Uterus (tissue), 2 donors: Measurements from ENCODE around the gene BRAT1.

Experiments used
- POLR2A ChIP-seq, 2 donors: fragments of 450-650 bp; IDR thresholded peaks; one replicate each; pipeline ENCODE4 v1.6.1; 2016; ENCODE audit warnings: antibody characterized with exemption in 2 of 2, mild to moderate bottlenecking in 1 of 2, moderate library complexity in 1 of 2
- TF ChIP-seq, protein P1 (sequence below), 4 experiments: fragments of 200-600 bp in 2 of 4; fragments of 450-650 bp in 2 of 4; sonication (generic) in 2 of 4; IDR thresholded peaks; one replicate each; pipeline ENCODE4 v1.5.1; 2016 to 2019; ENCODE audit warnings: antibody characterized with exemption in 4 of 4, mild to moderate bottlenecking in 2 of 4, moderate library complexity in 1 of 4

DNA sequence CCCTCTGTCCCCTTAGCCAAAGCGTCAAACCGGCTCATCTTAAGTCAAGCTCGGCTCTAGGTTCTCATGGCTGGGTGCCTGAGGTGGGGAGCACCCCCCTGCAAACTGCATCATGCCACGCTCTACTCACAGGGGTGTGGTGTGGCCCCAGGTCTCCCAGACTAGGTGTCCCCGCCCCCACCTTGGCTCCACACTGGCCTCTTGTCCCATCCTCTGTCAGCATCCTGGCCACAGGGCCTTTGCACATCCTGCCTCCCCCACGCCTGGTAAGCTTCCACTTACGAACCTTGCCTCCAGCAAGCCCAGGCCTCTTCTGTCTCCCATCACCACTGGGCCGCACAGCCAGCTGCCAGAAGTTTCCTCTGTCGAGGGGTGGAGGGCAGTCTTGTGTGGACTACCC lies 58.9 kb downstream of the BRAT1 start:
- TF ChIP-seq, protein P1, sequence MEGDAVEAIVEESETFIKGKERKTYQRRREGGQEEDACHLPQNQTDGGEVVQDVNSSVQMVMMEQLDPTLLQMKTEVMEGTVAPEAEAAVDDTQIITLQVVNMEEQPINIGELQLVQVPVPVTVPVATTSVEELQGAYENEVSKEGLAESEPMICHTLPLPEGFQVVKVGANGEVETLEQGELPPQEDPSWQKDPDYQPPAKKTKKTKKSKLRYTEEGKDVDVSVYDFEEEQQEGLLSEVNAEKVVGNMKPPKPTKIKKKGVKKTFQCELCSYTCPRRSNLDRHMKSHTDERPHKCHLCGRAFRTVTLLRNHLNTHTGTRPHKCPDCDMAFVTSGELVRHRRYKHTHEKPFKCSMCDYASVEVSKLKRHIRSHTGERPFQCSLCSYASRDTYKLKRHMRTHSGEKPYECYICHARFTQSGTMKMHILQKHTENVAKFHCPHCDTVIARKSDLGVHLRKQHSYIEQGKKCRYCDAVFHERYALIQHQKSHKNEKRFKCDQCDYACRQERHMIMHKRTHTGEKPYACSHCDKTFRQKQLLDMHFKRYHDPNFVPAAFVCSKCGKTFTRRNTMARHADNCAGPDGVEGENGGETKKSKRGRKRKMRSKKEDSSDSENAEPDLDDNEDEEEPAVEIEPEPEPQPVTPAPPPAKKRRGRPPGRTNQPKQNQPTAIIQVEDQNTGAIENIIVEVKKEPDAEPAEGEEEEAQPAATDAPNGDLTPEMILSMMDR (IDR thresholded peaks at IDR 0.05), result no peak
- no peak for TF ChIP-seq POLR2A (IDR thresholded peaks at IDR 0.05)
